Progenitor cell of endocrine pancreas (in vitro differentiated cells): ENCODE results near the gene CLCA2. TPM values are rescaled to one million over a fixed set of nuclear protein-coding genes. Genes with fewer than 3 reads are reported as not detected.

Experiments used
- DNase-seq: peaks from one replicate; pipeline ENCODE4 v3.0.0; 2021; ENCODE audit warnings: low spot score; ENCODE audit not compliant: unreplicated experiment
- H3K27ac Mint-ChIP-seq: 2 replicates; pipeline ENCODE4 v1.8.0; 2021; ENCODE audit warnings: mild to moderate bottlenecking, moderate library complexity, mixed read lengths
- H3K27me3 Mint-ChIP-seq: 2 replicates; pipeline ENCODE4 v1.8.0; 2021; ENCODE audit warnings: mixed read lengths
- H3K36me3 Mint-ChIP-seq: 2 replicates; pipeline ENCODE4 v1.8.0; 2022; ENCODE audit warnings: mixed read lengths; ENCODE audit not compliant: insufficient read depth
- H3K4me1 Mint-ChIP-seq: 2 replicates; pipeline ENCODE4 v1.8.0; 2021; ENCODE audit warnings: low read depth, mixed read lengths
- H3K4me3 Mint-ChIP-seq: 2 replicates; pipeline ENCODE4 v1.8.0; 2021; ENCODE audit warnings: low read depth, mild to moderate bottlenecking, moderate library complexity, mixed read lengths
- H3K9me3 Mint-ChIP-seq: 2 replicates; pipeline ENCODE4 v1.8.0; 2021; ENCODE audit warnings: low read depth, mixed read lengths
- total RNA-seq: library from RNA; stranded (reverse); gene quantifications from 2 replicates; pipeline ENCODE4 v1.2.1, GENCODE V29; 2021
- TF ChIP-seq, protein P1 (sequence below): fragments of 200-600 bp; sonication (generic); IDR thresholded peaks from one replicate; pipeline ENCODE4 v1.5.0; 2021; ENCODE audit warnings: antibody characterized with exemption, mild to moderate bottlenecking; ENCODE audit not compliant: unreplicated experiment

Gene CLCA2
- total RNA-seq, 1 donor from 2014 or later, result not detected

GRCh38 chr1:86461482-86461881, 37.5 kb downstream of the CLCA2 start:
- H3K4me3 Mint-ChIP-seq, result no peak overlapping the region
- no peaks in the 10 kb centered on the region for H3K27me3 Mint-ChIP-seq

GRCh38 chr1:86464819-86465218, 40.8 kb downstream of the CLCA2 start:
- H3K9me3 Mint-ChIP-seq, result peaks cover 3% of the 10 kb centered on the region
- H3K4me1 Mint-ChIP-seq, result peaks cover 16% of the 10 kb centered on the region
- no peaks in the 10 kb centered on the region for H3K27me3 Mint-ChIP-seq
- peak overlapping the region; percentile 8 for H3K27ac Mint-ChIP-seq
- H3K4me3 Mint-ChIP-seq, result no peak overlapping the region
- no peak for DNase-seq
- TF ChIP-seq, protein P1, sequence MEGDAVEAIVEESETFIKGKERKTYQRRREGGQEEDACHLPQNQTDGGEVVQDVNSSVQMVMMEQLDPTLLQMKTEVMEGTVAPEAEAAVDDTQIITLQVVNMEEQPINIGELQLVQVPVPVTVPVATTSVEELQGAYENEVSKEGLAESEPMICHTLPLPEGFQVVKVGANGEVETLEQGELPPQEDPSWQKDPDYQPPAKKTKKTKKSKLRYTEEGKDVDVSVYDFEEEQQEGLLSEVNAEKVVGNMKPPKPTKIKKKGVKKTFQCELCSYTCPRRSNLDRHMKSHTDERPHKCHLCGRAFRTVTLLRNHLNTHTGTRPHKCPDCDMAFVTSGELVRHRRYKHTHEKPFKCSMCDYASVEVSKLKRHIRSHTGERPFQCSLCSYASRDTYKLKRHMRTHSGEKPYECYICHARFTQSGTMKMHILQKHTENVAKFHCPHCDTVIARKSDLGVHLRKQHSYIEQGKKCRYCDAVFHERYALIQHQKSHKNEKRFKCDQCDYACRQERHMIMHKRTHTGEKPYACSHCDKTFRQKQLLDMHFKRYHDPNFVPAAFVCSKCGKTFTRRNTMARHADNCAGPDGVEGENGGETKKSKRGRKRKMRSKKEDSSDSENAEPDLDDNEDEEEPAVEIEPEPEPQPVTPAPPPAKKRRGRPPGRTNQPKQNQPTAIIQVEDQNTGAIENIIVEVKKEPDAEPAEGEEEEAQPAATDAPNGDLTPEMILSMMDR, result no peak
- no peaks in the 10 kb centered on the region for H3K36me3 Mint-ChIP-seq

More at GRCh38 chr1:86461482-86461881, 37.5 kb downstream of the CLCA2 start:
- Mint-ChIP-seq H3K4me1 (peaks cover 10% of the 10 kb centered on the region), H3K36me3 (no peaks in the 10 kb centered on the region), H3K27ac (no peak overlapping the region), H3K9me3 (peaks cover 3% of the 10 kb centered on the region)
- TF ChIP-seq, protein P1, result no peak
- DNase-seq, result no peak

GRCh38 chr1:86466109-86466844, 42.3 kb downstream of the CLCA2 start:
- Mint-ChIP-seq H3K27me3 (no peaks in the 10 kb centered on the region), H3K4me3 (no peak overlapping the region), H3K27ac (no peak overlapping the region), H3K4me1 (peaks cover 11% of the 10 kb centered on the region), H3K36me3 (no peaks in the 10 kb centered on the region), H3K9me3 (peaks cover 3% of the 10 kb centered on the region)
- DNase-seq, result no peak
- TF ChIP-seq, protein P1, result no peak

DNA sequence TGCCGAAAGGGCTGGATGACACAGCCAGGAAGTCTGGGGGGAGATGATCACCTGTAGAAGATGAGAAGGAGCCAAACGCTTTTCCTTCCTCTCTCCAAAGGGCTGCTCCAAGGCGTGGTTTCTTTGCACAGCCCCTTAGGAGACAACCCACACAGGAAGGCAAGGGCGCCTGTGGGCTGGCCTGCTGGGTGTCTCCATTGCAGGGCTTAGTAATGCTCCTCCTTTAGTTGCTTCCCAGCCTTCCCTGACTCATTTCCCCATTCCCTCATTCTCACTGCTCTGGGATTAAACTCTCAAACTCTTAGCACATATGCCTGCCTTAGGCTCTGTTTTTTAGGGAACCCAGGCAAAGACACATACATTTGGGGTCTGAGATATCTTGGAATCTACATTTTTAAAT, 43.0 kb downstream of the CLCA2 start:
- H3K36me3 Mint-ChIP-seq, result no peaks in the 10 kb centered on the region
- peaks cover under 1% of the 10 kb centered on the region for H3K27me3 Mint-ChIP-seq
- TF ChIP-seq, protein P1, result no peak
- no peak overlapping the region for H3K27ac Mint-ChIP-seq
- peaks cover 3% of the 10 kb centered on the region for H3K9me3 Mint-ChIP-seq
- no peak for DNase-seq
- H3K4me1 Mint-ChIP-seq, result peaks cover 9% of the 10 kb centered on the region
- H3K4me3 Mint-ChIP-seq, result no peak overlapping the region

DNA sequence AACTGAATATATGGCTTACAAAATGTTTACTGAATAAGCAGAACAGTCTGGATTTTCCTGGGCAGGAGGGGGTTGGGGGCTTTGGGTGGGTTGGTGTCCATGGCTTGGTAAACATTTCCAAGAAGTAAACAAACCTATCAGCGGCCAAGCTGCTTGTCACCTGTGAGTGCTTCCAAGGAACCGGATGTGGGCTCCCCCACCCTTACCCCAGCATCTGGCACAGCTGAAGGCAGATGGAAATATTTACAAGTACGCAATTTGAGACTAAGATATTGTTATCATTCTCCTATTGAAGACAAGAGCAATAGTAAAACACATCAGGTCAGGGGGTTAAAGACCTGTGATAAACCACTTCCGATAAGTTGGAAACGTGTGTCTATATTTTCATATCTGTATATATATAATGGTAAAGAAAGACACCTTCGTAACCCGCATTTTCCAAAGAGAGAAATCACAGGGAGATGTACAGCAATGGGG, 44.6 kb downstream of the CLCA2 start, which contains the start of gene CLCA1:
Gene CLCA1, plus strand, starts transcription at position 427 of the 477 bp plus-strand sequence. Its CDS starts 45 bp downstream, at position 472.
- Mint-ChIP-seq H3K9me3 (peaks cover 3% of the 10 kb centered on the region), H3K4me3 (no peak within 1 kb of the TSS), H3K4me1 (peaks cover 9% of the 10 kb centered on the region), H3K27ac (no peak within 1 kb of the TSS), H3K36me3 (no peaks in the 10 kb centered on the region), H3K27me3 (peaks cover 5% of the 10 kb centered on the region)
- no peak for DNase-seq
- TF ChIP-seq, protein P1, result no peak
